GM23248 (cell line): ENCODE measurements around the gene AGPAT2.

Source experiments
- EZH2 ChIP-seq: fragments of 200-600 bp; sonication (generic); IDR thresholded peaks from 2 replicates; pipeline ENCODE4 v1.6.1; 2018; ENCODE audit warnings: antibody characterized with exemption, mild to moderate bottlenecking; ENCODE audit not compliant: insufficient read depth, poor library complexity, severe bottlenecking
- EZH2phosphoT487 ChIP-seq: fragments of 200-600 bp; sonication (generic); IDR thresholded peaks from 2 replicates; pipeline ENCODE4 v1.6.1; 2018; ENCODE audit warnings: antibody characterized with exemption, moderate library complexity, mild to moderate bottlenecking, low read depth; ENCODE audit not compliant: insufficient read depth

GRCh38 chr9:136717399-136717798 lies 30.1 kb upstream of the AGPAT2 start:
- no peak for TF ChIP-seq EZH2
- no peak for TF ChIP-seq EZH2phosphoT487
